B cell (primary cell): Measurements from ENCODE around the gene CTPS1. TPM values are rescaled to one million over a fixed set of nuclear protein-coding genes. Genes with fewer than 3 reads are reported as not detected.

ENCODE experiments used
- ATAC-seq: fragments of 200-7000 bp; cut with Tn5 transposase; one replicate; pipeline ENCODE4 v1.10.0; 2021; ENCODE audit warnings: low read depth, mild to moderate bottlenecking, moderate number of reproducible peaks, moderate library complexity
- CTCF ChIA-PET: fragments of 350-600 bp; sonication (Branson Sonifier 250); formaldehyde crosslinking; loops from one replicate; lab custom pipeline; 2021; ENCODE audit warnings: antibody characterized with exemption, inconsistent platforms; lab: Charles Lee
- POLR2A ChIA-PET: fragments of 350-600 bp; sonication (Branson Sonifier 250); formaldehyde crosslinking; loops from one replicate; lab custom pipeline; 2021; ENCODE audit warnings: antibody characterized with exemption; lab: Charles Lee
- DNase-seq: peaks from one replicate; pipeline ENCODE4 v3.0.0; 2013
- H2AFZ ChIP-seq: 2 replicates; pipeline ENCODE4 v1.6.1; 2012; ENCODE audit warnings: mild to moderate bottlenecking, low read depth, low read length; ENCODE audit not compliant: insufficient read depth, poor library complexity, severe bottlenecking
- H3K27ac ChIP-seq, 2 donors: 1 replicate in 1 of 2; 2 replicates in 1 of 2; pipeline ENCODE4 v1.5.1; 2012 to 2013; ENCODE audit warnings: low read length in 2 of 2, mild to moderate bottlenecking in 2 of 2, moderate library complexity in 1 of 2
- H3K27me3 ChIP-seq, 4 experiments: fragments of 200-600 bp in 1 of 4; sonication (generic) in 1 of 4; replicated peaks in 1 of 4; 1 replicate in 2 of 4; 2 replicates in 2 of 4; pipeline versions ENCODE4 v1.6.1 to v1.7.0; 2013 to 2016; ENCODE audit warnings: low read length in 3 of 4, mild to moderate bottlenecking in 2 of 4, mixed read lengths in 1 of 4, moderate library complexity in 1 of 4; ENCODE audit not compliant: insufficient read depth in 4 of 4, control insufficient read depth in 3 of 4; ENCODE audit errors: control extremely low read depth in 1 of 4
- H3K36me3 ChIP-seq, 2 experiments: replicated peaks in 1 of 2; 1 replicate in 1 of 2; 2 replicates in 1 of 2; pipeline versions ENCODE4 v1.6.1 to v1.7.1; 2013; ENCODE audit warnings: low read length in 1 of 2; ENCODE audit not compliant: insufficient read depth in 2 of 2, control insufficient read depth in 1 of 2; ENCODE audit errors: control extremely low read depth in 1 of 2, extremely low read depth in 1 of 2
- H3K4me1 ChIP-seq, 2 donors: fragments of 200-600 bp in 1 of 2; sonication (generic) in 1 of 2; 1 replicate in 1 of 2; 2 replicates in 1 of 2; pipeline versions ENCODE4 v1.5.1 to v1.6.1; 2013 to 2017; ENCODE audit warnings: low read length in 2 of 2; ENCODE audit not compliant: control insufficient read depth in 2 of 2, insufficient read depth in 2 of 2
- H3K4me2 ChIP-seq: replicated peaks from 2 replicates; pipeline ENCODE3; 2012; ENCODE audit warnings: mild to moderate bottlenecking, low read depth, low read length; ENCODE audit not compliant: poor library complexity, severe bottlenecking
- H3K4me3 ChIP-seq, 5 experiments: fragments of 200-600 bp in 1 of 5; sonication (generic) in 1 of 5; 1 replicate in 3 of 5; 2 replicates in 2 of 5; pipeline versions ENCODE4 v1.5.1 to v1.7.0; 2011 to 2016; ENCODE audit warnings: low read length in 4 of 5, mild to moderate bottlenecking in 4 of 5, low read depth in 2 of 5, control low read depth in 1 of 5, moderate library complexity in 1 of 5; ENCODE audit not compliant: insufficient read depth in 1 of 5; ENCODE audit errors: control extremely low read depth in 1 of 5, extremely low read depth in 1 of 5
- H3K79me2 ChIP-seq: fragments of 200-600 bp; sonication (generic); one replicate; pipeline ENCODE4 v1.6.0; 2016; ENCODE audit warnings: low read length; ENCODE audit not compliant: control insufficient read depth, insufficient read depth
- H3K9ac ChIP-seq: fragments of 200-600 bp; sonication (generic); 2 replicates; pipeline ENCODE4 v1.6.1; 2017; ENCODE audit warnings: mild to moderate bottlenecking, low read length, moderate library complexity
- H3K9me3 ChIP-seq, 3 donors: one replicate each; pipeline versions ENCODE4 v1.6.1 to v1.7.1; 2013; ENCODE audit warnings: low read length in 2 of 3; ENCODE audit not compliant: control insufficient read depth in 2 of 3, insufficient read depth in 1 of 3; ENCODE audit errors: control extremely low read depth in 1 of 3
- H4K20me1 ChIP-seq: 2 replicates; pipeline ENCODE4 v1.6.0; 2012; ENCODE audit warnings: mild to moderate bottlenecking, low read length; ENCODE audit not compliant: insufficient read depth, control insufficient read depth, poor library complexity, severe bottlenecking
- H3K27ac Mint-ChIP-seq: one replicate; pipeline ENCODE4 v1.8.0; 2021; ENCODE audit warnings: mixed read lengths
- H3K27me3 Mint-ChIP-seq: one replicate; pipeline ENCODE4 v1.8.0; 2021; ENCODE audit warnings: mixed read lengths
- H3K4me1 Mint-ChIP-seq: one replicate; pipeline ENCODE4 v1.8.0; 2021; ENCODE audit warnings: mixed read lengths
- H3K4me3 Mint-ChIP-seq: one replicate; pipeline ENCODE4 v1.8.0; 2021; ENCODE audit warnings: mixed read lengths
- H3K9me3 Mint-ChIP-seq: one replicate; pipeline ENCODE4 v1.8.0; 2022; ENCODE audit warnings: mixed read lengths; ENCODE audit not compliant: insufficient read depth
- CTCF ChIP-seq: fragments of 200-600 bp; IDR thresholded peaks from one replicate; pipeline ENCODE4 v1.8.0; 2022; ENCODE audit warnings: antibody characterized with exemption, mild to moderate bottlenecking
- EZH2 ChIP-seq: IDR thresholded peaks from 2 replicates; pipeline ENCODE4 v1.6.1; 2012; ENCODE audit warnings: borderline replicate concordance, low read depth, mild to moderate bottlenecking, moderate library complexity, low read length; ENCODE audit not compliant: insufficient read depth, poor library complexity, severe bottlenecking
- WGBS: methylation state at CpG from one replicate; pipeline ENCODE4 v1.1.5; 2013; ENCODE audit warnings: missing lambda C conversion rate; ENCODE audit not compliant: insufficient coverage; 5-methylcytosine and 5-hydroxymethylcytosine counted together
- intact Hi-C: fragments of 100-400 bp; cut with micrococcal nuclease; formaldehyde crosslinking; loops from one replicate; pipeline ENCODE4 v1.10.0; 2022
- polyA plus RNA-seq: library from polyadenylated mRNA; depleted of rRNA; stranded (reverse); fragments of >200 nt; gene quantifications from 2 replicates; pipeline ENCODE4 v1.2.3, GENCODE V29; 2012
- total RNA-seq, 2 donors: library from RNA; stranded (reverse); fragments of 120-200 nt in 1 of 2; gene quantifications; 1 replicate in 1 of 2; 2 replicates in 1 of 2; pipeline versions ENCODE4 v1.2.3 to v1.2.4, GENCODE V29; 2013 to 2022

CTPS1 gene
- total and polyA plus RNA-seq, 2 donors (not counting 1 experiment from before 2014, with no cell fraction given) = 9.2 to 17.9 TPM

- Histone ChIP-seq H3K27me3 (peaks cover 0 to 9% (median 6%) of the 10 kb centered on the region in 4 experiments), H2AFZ (no peak overlapping the region), H3K27ac (no peak overlapping the region), H3K4me1 (no peaks in the 10 kb centered on the region), H3K36me3 (no peaks in the 10 kb centered on the region), H4K20me1 (no peaks in the 10 kb centered on the region), H3K79me2 (no peaks in the 10 kb centered on the region), H3K4me3 (no peak overlapping the region), H3K9me3 (peaks cover 0 to 8% (median 1%) of the 10 kb centered on the region in 3 donors), H3K9ac (no peak overlapping the region), H3K4me2 (no peak overlapping the region)
- intact Hi-C loops = no loop called here
- no peak for TF ChIP-seq CTCF
- TF ChIP-seq EZH2 = no peak
- no peak for ATAC-seq
- Mint-ChIP-seq H3K27me3 (peaks cover 35% of the 10 kb centered on the region), H3K9me3 (no peaks in the 10 kb centered on the region), H3K4me1 (no peaks in the 10 kb centered on the region), H3K4me3 (no peak overlapping the region), H3K27ac (no peak overlapping the region)
- ChIA-PET CTCF (no interaction called here), POLR2A (no interaction called here)
- DNase-seq = no peak
Observed at GRCh38 chr1:40958210-40958609, 21.3 kb upstream of the CTPS1 start.

- Mint-ChIP-seq H3K27ac (peak overlapping the region; percentile 7), H3K9me3 (no peaks in the 10 kb centered on the region), H3K4me1 (peaks cover 3% of the 10 kb centered on the region), H3K27me3 (no peaks in the 10 kb centered on the region), H3K4me3 (no peak overlapping the region)
- Histone ChIP-seq H3K4me3 (no peak overlapping the region), H3K27ac (no peak overlapping the region), H3K36me3 (no peaks in the 10 kb centered on the region), H2AFZ (no peak overlapping the region), H3K79me2 (no peaks in the 10 kb centered on the region), H3K27me3 (no peaks in the 10 kb centered on the region), H3K9ac (no peak overlapping the region), H3K4me1 (no peaks in the 10 kb centered on the region), H3K4me2 (no peak overlapping the region), H4K20me1 (no peaks in the 10 kb centered on the region), H3K9me3 (no peaks in the 10 kb centered on the region)
- intact Hi-C loops = no loop called here
- POLR2A ChIA-PET = no interaction called here
- CTCF ChIA-PET = interaction anchor here (0.9 kb wide), 1 partner anchor 13 kb away, joined by 3 read pairs; no protein-coding TSS in a partner anchor
- TF ChIP-seq CTCF (no peak), EZH2 (no peak)
- DNase-seq (no peak), ATAC-seq (no peak)
- 75% methylated on average over 10 of the region's 10 CpGs for WGBS
Observed at GRCh38 chr1:40965531-40965930, 14.0 kb upstream of the CTPS1 start.
